Germinal center (tissue), 1 donor: ENCODE data around the gene GGTLC2.
"Not testable (repeated sequence)": the region's sequence is repeated elsewhere in the genome, so short reads cannot be mapped to it uniquely, and the experiment has no call there.

Source experiments
- DNase-seq: peaks from one replicate; pipeline ENCODE4 v3.0.0; 2012; ENCODE audit warnings: mixed read lengths, low spot score

The GGTLC2 gene

GRCh38 chr22:22644314-22644713 lies at the start of gene GGTLC2:
Gene GGTLC2 (plus strand): TSS chr22:22644614. CDS start chr22:22646346, 1,732 bp downstream.
- DNase-seq: not testable (repeated sequence)

- no peak for DNase-seq
Measured at GRCh38 chr22:22595001-22595835, 49.2 kb upstream of the GGTLC2 start.

- no peak for DNase-seq
Measured at GRCh38 chr22:22598144-22598543, 46.3 kb upstream of the GGTLC2 start.

- DNase-seq: no peak
Measured at GRCh38 chr22:22599248-22599647, 45.2 kb upstream of the GGTLC2 start.

GRCh38 chr22:22600531-22601261 lies 43.7 kb upstream of the GGTLC2 start:
- no peak for DNase-seq

GRCh38 chr22:22603470-22603947 lies 40.9 kb upstream of the GGTLC2 start:
- DNase-seq: no peak

- DNase-seq: peak; percentile 10
Measured at GRCh38 chr22:22604326-22605073, 39.9 kb upstream of the GGTLC2 start.

GRCh38 chr22:22605074-22605404 lies 39.4 kb upstream of the GGTLC2 start:
- DNase-seq: peak; percentile 41

GRCh38 chr22:22608022-22608421 lies 36.4 kb upstream of the GGTLC2 start:
- not testable (repeated sequence) for DNase-seq

- no peak for DNase-seq
Measured at GRCh38 chr22:22609291-22609690, 35.1 kb upstream of the GGTLC2 start.

GRCh38 chr22:22612516-22612915 lies 31.9 kb upstream of the GGTLC2 start:
- no peak for DNase-seq

GRCh38 chr22:22614065-22614464 lies 30.3 kb upstream of the GGTLC2 start:
- DNase-seq: no peak

GRCh38 chr22:22616636-22617035 lies 27.8 kb upstream of the GGTLC2 start:
- no peak for DNase-seq

- DNase-seq: no peak
Measured at GRCh38 chr22:22618448-22618847, 26.0 kb upstream of the GGTLC2 start.

- DNase-seq: no peak
Measured at GRCh38 chr22:22618923-22619322, 25.5 kb upstream of the GGTLC2 start.

GRCh38 chr22:22619765-22620414 lies 24.5 kb upstream of the GGTLC2 start:
- DNase-seq: no peak

- DNase-seq: not testable (repeated sequence)
Measured at GRCh38 chr22:22628546-22629495, 15.6 kb upstream of the GGTLC2 start.

- not testable (repeated sequence) for DNase-seq
Measured at GRCh38 chr22:22631223-22631652, 13.2 kb upstream of the GGTLC2 start.

- DNase-seq: not testable (repeated sequence)
Measured at GRCh38 chr22:22632226-22632625, 12.2 kb upstream of the GGTLC2 start.

GRCh38 chr22:22633533-22633932 lies 10.9 kb upstream of the GGTLC2 start:
- not testable (repeated sequence) for DNase-seq

GRCh38 chr22:22636260-22636659 lies 8.2 kb upstream of the GGTLC2 start:
- DNase-seq: not testable (repeated sequence)
